Measurements from ENCODE around the gene ATG14.

The ATG14 gene

GRCh38 chr14:55377236-55377635, 34.4 kb downstream of the ATG14 start:
- ATAC-seq = no peak
- no peak for TF ChIP-seq CSDC2 (CRISPR knock-in tag; IDR thresholded peaks at IDR 0.05)
- no peak for TF ChIP-seq ESRRG (CRISPR knock-in tag; IDR thresholded peaks at IDR 0.05)
- TF ChIP-seq, protein P1, sequence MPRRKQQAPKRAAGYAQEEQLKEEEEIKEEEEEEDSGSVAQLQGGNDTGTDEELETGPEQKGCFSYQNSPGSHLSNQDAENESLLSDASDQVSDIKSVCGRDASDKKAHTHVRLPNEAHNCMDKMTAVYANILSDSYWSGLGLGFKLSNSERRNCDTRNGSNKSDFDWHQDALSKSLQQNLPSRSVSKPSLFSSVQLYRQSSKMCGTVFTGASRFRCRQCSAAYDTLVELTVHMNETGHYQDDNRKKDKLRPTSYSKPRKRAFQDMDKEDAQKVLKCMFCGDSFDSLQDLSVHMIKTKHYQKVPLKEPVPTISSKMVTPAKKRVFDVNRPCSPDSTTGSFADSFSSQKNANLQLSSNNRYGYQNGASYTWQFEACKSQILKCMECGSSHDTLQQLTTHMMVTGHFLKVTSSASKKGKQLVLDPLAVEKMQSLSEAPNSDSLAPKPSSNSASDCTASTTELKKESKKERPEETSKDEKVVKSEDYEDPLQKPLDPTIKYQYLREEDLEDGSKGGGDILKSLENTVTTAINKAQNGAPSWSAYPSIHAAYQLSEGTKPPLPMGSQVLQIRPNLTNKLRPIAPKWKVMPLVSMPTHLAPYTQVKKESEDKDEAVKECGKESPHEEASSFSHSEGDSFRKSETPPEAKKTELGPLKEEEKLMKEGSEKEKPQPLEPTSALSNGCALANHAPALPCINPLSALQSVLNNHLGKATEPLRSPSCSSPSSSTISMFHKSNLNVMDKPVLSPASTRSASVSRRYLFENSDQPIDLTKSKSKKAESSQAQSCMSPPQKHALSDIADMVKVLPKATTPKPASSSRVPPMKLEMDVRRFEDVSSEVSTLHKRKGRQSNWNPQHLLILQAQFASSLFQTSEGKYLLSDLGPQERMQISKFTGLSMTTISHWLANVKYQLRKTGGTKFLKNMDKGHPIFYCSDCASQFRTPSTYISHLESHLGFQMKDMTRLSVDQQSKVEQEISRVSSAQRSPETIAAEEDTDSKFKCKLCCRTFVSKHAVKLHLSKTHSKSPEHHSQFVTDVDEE (CRISPR knock-in tag; IDR thresholded peaks at IDR 0.05) = no peak
- TF ChIP-seq ZNF565 (CRISPR knock-in tag; conservative IDR thresholded peaks at IDR 0.05; ENCODE audit: low read depth) = no peak
- no peak for TF ChIP-seq PPARA (CRISPR knock-in tag; IDR thresholded peaks at IDR 0.05; ENCODE audit: borderline replicate concordance)
- TF ChIP-seq POU6F1 (CRISPR knock-in tag; IDR thresholded peaks at IDR 0.05; ENCODE audit: borderline replicate concordance, low read depth) = no peak
- TF ChIP-seq PATZ1 (CRISPR knock-in tag; IDR thresholded peaks at IDR 0.05; ENCODE audit: borderline replicate concordance) = no peak
- TF ChIP-seq RARB (CRISPR knock-in tag; IDR thresholded peaks at IDR 0.05) = no peak
- no peak for TF ChIP-seq ZNF8 (CRISPR knock-in tag; IDR thresholded peaks at IDR 0.05)
- TF ChIP-seq TOX (CRISPR knock-in tag; IDR thresholded peaks at IDR 0.05; ENCODE audit: borderline replicate concordance) = no peak
- TF ChIP-seq ZNF70 (CRISPR knock-in tag; IDR thresholded peaks at IDR 0.05) = no peak
- no peak for TF ChIP-seq ZFP3 (CRISPR knock-in tag; IDR thresholded peaks at IDR 0.05)
- no peak for TF ChIP-seq SNAI2 (CRISPR knock-in tag; IDR thresholded peaks at IDR 0.05)
- no peak for TF ChIP-seq ISL1 (CRISPR knock-in tag; IDR thresholded peaks at IDR 0.05)
- TF ChIP-seq ARNTL (CRISPR knock-in tag; IDR thresholded peaks at IDR 0.05; ENCODE audit: borderline replicate concordance, low read depth) = no peak
- TF ChIP-seq ZC3H10 (CRISPR knock-in tag; IDR thresholded peaks at IDR 0.05) = no peak

DNA sequence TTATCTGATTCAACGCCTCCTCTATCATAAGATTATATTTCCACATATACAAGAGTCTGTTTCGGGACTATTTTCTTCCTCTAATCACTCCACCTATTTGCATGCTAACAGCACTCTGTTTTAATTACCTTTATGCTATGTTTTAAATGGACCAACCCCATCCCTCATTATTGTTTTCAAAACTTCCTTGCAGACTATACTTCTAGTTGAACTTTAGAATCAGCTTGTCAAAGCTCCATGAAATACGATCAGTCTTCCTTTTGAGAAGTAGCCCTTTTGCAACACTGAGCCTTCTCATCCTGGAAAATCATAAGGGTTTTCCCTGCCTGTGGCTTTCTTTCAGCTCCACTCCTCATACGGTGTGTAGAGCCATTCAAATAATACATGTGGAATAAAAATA, 36.9 kb downstream of the ATG14 start:
- TF ChIP-seq ESRRG (CRISPR knock-in tag; IDR thresholded peaks at IDR 0.05) (no peak), ARNTL (CRISPR knock-in tag; IDR thresholded peaks at IDR 0.05; ENCODE audit: borderline replicate concordance, low read depth) (no peak), ZFP30 (CRISPR knock-in tag; IDR thresholded peaks at IDR 0.05) (no peak), CREB5 (CRISPR knock-in tag; IDR thresholded peaks at IDR 0.05; ENCODE audit: low read depth) (no peak), ISL1 (CRISPR knock-in tag; IDR thresholded peaks at IDR 0.05) (no peak), PPARA (CRISPR knock-in tag; IDR thresholded peaks at IDR 0.05; ENCODE audit: borderline replicate concordance) (no peak), BACH2 (CRISPR knock-in tag; IDR thresholded peaks at IDR 0.05; ENCODE audit: borderline replicate concordance) (no peak), CSDC2 (CRISPR knock-in tag; IDR thresholded peaks at IDR 0.05) (no peak)
- ATAC-seq = no peak

GRCh38 chr14:55373784-55374705, 37.6 kb downstream of the ATG14 start:
- no peak for TF ChIP-seq ZNF8 (CRISPR knock-in tag; IDR thresholded peaks at IDR 0.05)
- TF ChIP-seq TCF4 (CRISPR knock-in tag; IDR thresholded peaks at IDR 0.05; ENCODE audit: borderline replicate concordance) = no peak
- no peak for TF ChIP-seq OSR1 (CRISPR knock-in tag; IDR thresholded peaks at IDR 0.05)
- TF ChIP-seq PPARA (CRISPR knock-in tag; IDR thresholded peaks at IDR 0.05; ENCODE audit: borderline replicate concordance) = no peak
- no peak for TF ChIP-seq PATZ1 (CRISPR knock-in tag; IDR thresholded peaks at IDR 0.05; ENCODE audit: borderline replicate concordance)
- no peak for TF ChIP-seq ESRRG (CRISPR knock-in tag; IDR thresholded peaks at IDR 0.05)
- TF ChIP-seq TOX (CRISPR knock-in tag; IDR thresholded peaks at IDR 0.05; ENCODE audit: borderline replicate concordance) = no peak
- TF ChIP-seq ZNF70 (CRISPR knock-in tag; IDR thresholded peaks at IDR 0.05) = no peak
- ATAC-seq = no peak

Data from SK-N-SH treated with all-trans-retinoic acid at 6 μM for 48 hours (cell line).